Measurements from ENCODE around the gene HMOX1. TPM values are rescaled to one million over a fixed set of nuclear protein-coding genes. Genes with fewer than 3 reads are reported as not detected.

Gene HMOX1
- total RNA-seq, 3 donors from 2014 or later: 11.5 to 38.6 (median 21.3) TPM

GRCh38 chr22:35367331-35367886, 13.5 kb upstream of the HMOX1 start:
- Histone ChIP-seq H3K4me1 (no peaks in the 10 kb centered on the region), H3K36me3 (no peaks in the 10 kb centered on the region), H3K9me3 (no peaks in the 10 kb centered on the region), H3K27me3 (no peaks in the 10 kb centered on the region), H3K27ac (no peak overlapping the region), H3K4me3 (no peak overlapping the region)
- intact Hi-C loops (cut with DNase I; ENCODE audit: low total_unique reads): no loop called here
- no peak for DNase-seq (ENCODE audit: low spot score in 2 of 2)
- no peak for TF ChIP-seq POLR2A (IDR thresholded peaks at IDR 0.05)
- TF ChIP-seq POLR2AphosphoS5 (IDR thresholded peaks at IDR 0.05): no peak
- TF ChIP-seq, protein P1, sequence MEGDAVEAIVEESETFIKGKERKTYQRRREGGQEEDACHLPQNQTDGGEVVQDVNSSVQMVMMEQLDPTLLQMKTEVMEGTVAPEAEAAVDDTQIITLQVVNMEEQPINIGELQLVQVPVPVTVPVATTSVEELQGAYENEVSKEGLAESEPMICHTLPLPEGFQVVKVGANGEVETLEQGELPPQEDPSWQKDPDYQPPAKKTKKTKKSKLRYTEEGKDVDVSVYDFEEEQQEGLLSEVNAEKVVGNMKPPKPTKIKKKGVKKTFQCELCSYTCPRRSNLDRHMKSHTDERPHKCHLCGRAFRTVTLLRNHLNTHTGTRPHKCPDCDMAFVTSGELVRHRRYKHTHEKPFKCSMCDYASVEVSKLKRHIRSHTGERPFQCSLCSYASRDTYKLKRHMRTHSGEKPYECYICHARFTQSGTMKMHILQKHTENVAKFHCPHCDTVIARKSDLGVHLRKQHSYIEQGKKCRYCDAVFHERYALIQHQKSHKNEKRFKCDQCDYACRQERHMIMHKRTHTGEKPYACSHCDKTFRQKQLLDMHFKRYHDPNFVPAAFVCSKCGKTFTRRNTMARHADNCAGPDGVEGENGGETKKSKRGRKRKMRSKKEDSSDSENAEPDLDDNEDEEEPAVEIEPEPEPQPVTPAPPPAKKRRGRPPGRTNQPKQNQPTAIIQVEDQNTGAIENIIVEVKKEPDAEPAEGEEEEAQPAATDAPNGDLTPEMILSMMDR (IDR thresholded peaks at IDR 0.05): no peak

DNA sequence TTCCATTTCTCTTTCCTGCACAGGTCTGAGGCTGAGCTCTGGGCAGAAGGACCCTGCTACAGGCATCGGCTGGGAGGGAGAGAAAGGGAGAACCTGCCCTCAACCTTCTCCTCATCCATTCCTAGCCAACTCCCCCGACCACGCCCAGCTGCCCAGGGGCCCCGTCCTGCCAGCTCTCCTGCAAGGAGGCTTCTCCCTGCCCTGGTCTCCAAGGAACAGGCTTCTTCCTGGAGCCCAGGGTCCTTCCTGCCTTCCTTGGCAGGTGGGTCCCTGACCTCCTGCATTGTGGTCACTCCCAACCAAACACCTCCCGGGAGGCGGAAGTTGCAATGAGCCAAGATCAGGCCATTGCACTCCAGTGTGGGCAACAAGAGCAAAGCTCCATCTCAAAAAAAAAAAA, 12.5 kb upstream of the HMOX1 start:
- Histone ChIP-seq H3K4me3 (no peak overlapping the region), H3K27me3 (no peaks in the 10 kb centered on the region), H3K9me3 (no peaks in the 10 kb centered on the region), H3K27ac (no peak overlapping the region), H3K4me1 (no peaks in the 10 kb centered on the region), H3K36me3 (no peaks in the 10 kb centered on the region)
- TF ChIP-seq POLR2A (IDR thresholded peaks at IDR 0.05) (no peak), POLR2AphosphoS5 (IDR thresholded peaks at IDR 0.05) (no peak)
- TF ChIP-seq, protein P1 (IDR thresholded peaks at IDR 0.05): no peak
- intact Hi-C loops (cut with DNase I; ENCODE audit: low total_unique reads): no loop called here
- DNase-seq (ENCODE audit: low spot score in 2 of 2): no peak

DNA sequence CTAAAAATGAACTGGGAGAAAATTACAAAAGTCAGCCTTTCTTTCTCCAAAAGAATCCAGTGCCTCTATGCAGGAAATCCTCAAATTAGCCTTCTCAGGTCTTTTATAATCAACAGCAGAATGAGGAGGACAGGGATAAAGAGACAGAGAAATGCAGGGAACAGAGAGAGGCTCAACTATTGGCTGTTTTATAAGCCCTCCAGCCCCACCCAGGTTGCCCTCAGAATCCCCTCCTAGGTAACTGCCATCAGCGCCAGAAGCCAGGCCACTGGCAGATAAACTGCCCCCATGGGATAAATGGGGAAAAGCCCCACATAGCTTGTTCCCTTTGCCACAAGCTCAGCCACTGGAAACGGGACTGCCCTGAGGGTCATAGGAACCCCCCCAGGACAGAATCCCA, 10.9 kb upstream of the HMOX1 start:
- peak overlapping the region in 1 of 2 donors; percentile 36 for H3K27ac ChIP-seq
- DNase-seq (ENCODE audit: low spot score in 2 of 2): no peak
- H3K36me3 ChIP-seq: no peaks in the 10 kb centered on the region
- H3K27me3 ChIP-seq: no peaks in the 10 kb centered on the region
- H3K4me1 ChIP-seq: no peaks in the 10 kb centered on the region
- H3K9me3 ChIP-seq: no peaks in the 10 kb centered on the region
- intact Hi-C loops (cut with DNase I; ENCODE audit: low total_unique reads): no loop called here
- TF ChIP-seq, protein P1 (IDR thresholded peaks at IDR 0.05): no peak
- TF ChIP-seq POLR2AphosphoS5 (IDR thresholded peaks at IDR 0.05) (no peak), POLR2A (IDR thresholded peaks at IDR 0.05) (no peak)
- H3K4me3 ChIP-seq: no peak overlapping the region

GRCh38 chr22:35373781-35374180, 7.1 kb upstream of the HMOX1 start:
- Histone ChIP-seq H3K4me3 (no peak overlapping the region), H3K9me3 (no peaks in the 10 kb centered on the region), H3K27ac (no peak overlapping the region), H3K4me1 (no peaks in the 10 kb centered on the region), H3K27me3 (no peaks in the 10 kb centered on the region), H3K36me3 (no peaks in the 10 kb centered on the region)
- TF ChIP-seq POLR2AphosphoS5 (IDR thresholded peaks at IDR 0.05) (no peak), POLR2A (IDR thresholded peaks at IDR 0.05) (no peak)
- TF ChIP-seq, protein P1 (IDR thresholded peaks at IDR 0.05): no peak
- no peak for DNase-seq (ENCODE audit: low spot score in 2 of 2)
- intact Hi-C loops (cut with DNase I; ENCODE audit: low total_unique reads): no loop called here

DNA sequence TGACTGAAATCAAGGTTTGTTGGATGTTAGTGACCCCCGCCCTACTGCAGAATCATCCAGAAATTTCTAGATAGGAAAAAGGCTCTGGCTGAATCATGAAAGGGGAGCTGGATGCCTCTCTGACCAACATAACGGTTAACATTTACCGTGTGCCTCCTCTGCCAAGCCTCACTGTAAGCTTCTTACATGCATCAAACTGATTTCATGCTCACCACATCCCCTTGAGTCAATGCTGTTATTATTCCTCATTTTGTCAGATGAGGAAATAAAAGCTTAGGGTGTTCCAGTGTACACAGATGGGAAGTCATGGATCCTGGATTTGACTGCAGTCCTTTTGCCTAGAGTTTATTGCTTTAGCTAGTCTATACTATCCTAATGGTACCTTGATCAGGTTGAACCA, 5.9 kb upstream of the HMOX1 start:
- DNase-seq (ENCODE audit: low spot score in 2 of 2): no peak
- H3K4me1 ChIP-seq: no peaks in the 10 kb centered on the region
- no peak overlapping the region for H3K4me3 ChIP-seq
- intact Hi-C loops (cut with DNase I; ENCODE audit: low total_unique reads): no loop called here
- H3K36me3 ChIP-seq: no peaks in the 10 kb centered on the region
- H3K27me3 ChIP-seq: no peaks in the 10 kb centered on the region
- TF ChIP-seq POLR2A (IDR thresholded peaks at IDR 0.05): no peak
- TF ChIP-seq, protein P1 (IDR thresholded peaks at IDR 0.05): no peak
- no peak for TF ChIP-seq POLR2AphosphoS5 (IDR thresholded peaks at IDR 0.05)
- H3K9me3 ChIP-seq: no peaks in the 10 kb centered on the region
- H3K27ac ChIP-seq: peak overlapping the region in 1 of 2 donors; percentile 89

All from breast epithelium (tissue), 4 donors.